Liver (tissue), 9 donors: ENCODE data around the gene ZNF419. TPM values are rescaled to one million over a fixed set of nuclear protein-coding genes. Genes with fewer than 3 reads are reported as not detected.
A peak's percentile ranks its signal among the peaks of the same experiment; 100 is the strongest.

ENCODE experiments used
- DNase-seq: peaks from one replicate; pipeline ENCODE4 v3.0.0-alpha.2; 2017; ENCODE audit warnings: low spot score
- H3K27ac ChIP-seq, 2 donors: one replicate each; pipeline ENCODE4 v1.7.0; 2013; ENCODE audit warnings: inconsistent platforms in 2 of 2, low read length in 2 of 2, control low read depth in 1 of 2, low read depth in 1 of 2, mild to moderate bottlenecking in 1 of 2
- H3K27me3 ChIP-seq, 4 donors: one replicate each; pipeline versions ENCODE4 v1.6.1 to v1.7.0; 2013; ENCODE audit warnings: low read length in 3 of 4, inconsistent platforms in 1 of 4, mild to moderate bottlenecking in 1 of 4, moderate library complexity in 1 of 4; ENCODE audit not compliant: control insufficient read depth in 4 of 4, insufficient read depth in 4 of 4
- H3K36me3 ChIP-seq, 4 donors: one replicate each; pipeline versions ENCODE4 v1.6.1 to v1.7.0; 2013; ENCODE audit warnings: low read length in 3 of 4, mild to moderate bottlenecking in 3 of 4, low read depth in 1 of 4, moderate library complexity in 1 of 4; ENCODE audit not compliant: control insufficient read depth in 4 of 4, insufficient read depth in 3 of 4
- H3K4me1 ChIP-seq, 4 donors: one replicate each; pipeline versions ENCODE4 v1.6.1 to v1.7.0; 2013; ENCODE audit warnings: low read length in 3 of 4, mild to moderate bottlenecking in 3 of 4, moderate library complexity in 1 of 4; ENCODE audit not compliant: control insufficient read depth in 4 of 4, insufficient read depth in 4 of 4
- H3K4me3 ChIP-seq, 3 donors: one replicate each; pipeline versions ENCODE4 v1.6.1 to v1.7.0; 2013; ENCODE audit warnings: low read length in 3 of 3, control low read depth in 1 of 3, low read depth in 1 of 3, mild to moderate bottlenecking in 1 of 3
- H3K9ac ChIP-seq, 2 donors: one replicate each; pipeline ENCODE4 v1.7.0; 2013; ENCODE audit warnings: low read length in 2 of 2, mild to moderate bottlenecking in 2 of 2, moderate library complexity in 2 of 2, control low read depth in 1 of 2, low read depth in 1 of 2
- H3K9me3 ChIP-seq, 4 donors: one replicate each; pipeline versions ENCODE4 v1.6.1 to v1.7.0; 2013; ENCODE audit warnings: low read length in 3 of 4; ENCODE audit not compliant: control insufficient read depth in 4 of 4
- ATF3 ChIP-seq: IDR thresholded peaks from 2 replicates; pipeline ENCODE4 v1.6.1; 2016; ENCODE audit warnings: antibody characterized with exemption
- CTCF ChIP-seq: fragments of 150-350 bp; IDR thresholded peaks from 2 replicates; pipeline ENCODE4 v1.5.1; 2017; ENCODE audit warnings: improper control_type of control experiment, low read depth, low read length; ENCODE audit not compliant: missing input control
- EGR1 ChIP-seq, 2 donors: IDR thresholded peaks; 2 replicates each; pipeline ENCODE4 v1.6.1; 2016 to 2018; ENCODE audit warnings: antibody characterized with exemption in 2 of 2, low read depth in 2 of 2
- FOXA1 ChIP-seq: IDR thresholded peaks from 2 replicates; pipeline ENCODE4 v1.6.1; 2016; ENCODE audit warnings: antibody characterized with exemption
- FOXA2 ChIP-seq: IDR thresholded peaks from 2 replicates; pipeline ENCODE4 v1.6.1; 2016; ENCODE audit warnings: antibody characterized with exemption
- GABPA ChIP-seq, 2 donors: IDR thresholded peaks in 1 of 2; conservative IDR thresholded peaks in 1 of 2; 2 replicates each; pipeline ENCODE4 v1.6.1; 2016; ENCODE audit warnings: antibody characterized with exemption in 2 of 2, mild to moderate bottlenecking in 1 of 2, moderate library complexity in 1 of 2
- HNF4A ChIP-seq, 2 donors: conservative IDR thresholded peaks; 2 replicates each; pipeline ENCODE4 v1.6.1; 2016; ENCODE audit warnings: antibody characterized with exemption in 2 of 2, mild to moderate bottlenecking in 2 of 2
- HNF4G ChIP-seq: IDR thresholded peaks from 2 replicates; pipeline ENCODE4 v1.6.1; 2016; ENCODE audit warnings: antibody characterized with exemption
- JUND ChIP-seq, 2 donors: IDR thresholded peaks; 2 replicates each; pipeline ENCODE4 v1.6.1; 2016; ENCODE audit warnings: antibody characterized with exemption in 2 of 2
- MAX ChIP-seq: IDR thresholded peaks from 2 replicates; pipeline ENCODE4 v1.6.1; 2016; ENCODE audit warnings: antibody characterized with exemption
- NR2F2 ChIP-seq: IDR thresholded peaks from 2 replicates; pipeline ENCODE4 v1.6.1; 2016; ENCODE audit warnings: antibody characterized with exemption
- RAD21 ChIP-seq, 2 donors: IDR thresholded peaks; 2 replicates each; pipeline ENCODE4 v1.6.1; 2016; ENCODE audit warnings: antibody characterized with exemption in 2 of 2, mild to moderate bottlenecking in 2 of 2
- REST ChIP-seq: IDR thresholded peaks from 2 replicates; pipeline ENCODE4 v1.6.1; 2016; ENCODE audit warnings: antibody characterized with exemption, mild to moderate bottlenecking
- RXRA ChIP-seq, 2 donors: IDR thresholded peaks; 2 replicates each; pipeline ENCODE4 v1.6.1; 2017 to 2018; ENCODE audit warnings: antibody characterized with exemption in 2 of 2, mild to moderate bottlenecking in 1 of 2
- SP1 ChIP-seq: IDR thresholded peaks from 2 replicates; pipeline ENCODE4 v1.6.1; 2018; ENCODE audit warnings: antibody characterized with exemption, mild to moderate bottlenecking
- TAF1 ChIP-seq: conservative IDR thresholded peaks from 2 replicates; pipeline ENCODE4 v1.6.1; 2016; ENCODE audit warnings: antibody characterized with exemption, mild to moderate bottlenecking
- YY1 ChIP-seq: IDR thresholded peaks from 2 replicates; pipeline ENCODE4 v1.6.1; 2016; ENCODE audit warnings: antibody characterized with exemption, mild to moderate bottlenecking
- ZBTB33 ChIP-seq: IDR thresholded peaks from 2 replicates; pipeline ENCODE4 v1.6.1; 2016; ENCODE audit warnings: antibody characterized with exemption
- WGBS: extraction: QIAGEN DNeasy Blood & Tissue Kit; methylation state at CpG from one replicate; pipeline ENCODE4 v1.1.7; 2013; 5-methylcytosine and 5-hydroxymethylcytosine counted together
- polyA plus RNA-seq, 2 donors: library from polyadenylated mRNA; stranded (reverse) in 1 of 2; unstranded in 1 of 2; fragments of 200-250 nt in 1 of 2; fragments of >200 nt in 1 of 2; fragmentation: Nextera tagmentation in 1 of 2; extraction: Ambion mirVana in 1 of 2; gene quantifications; one replicate each; pipeline versions ENCODE4 v1.2.1 to v1.2.3, GENCODE V29; 2013 to 2015
- total RNA-seq, 2 donors: library from RNA; depleted of rRNA; stranded (reverse); fragments of >200 nt; gene quantifications; one replicate each; pipeline ENCODE4 v1.2.3, GENCODE V29; 2014
- donor health status: healthy.
- donor health status: healthy.
- donor health status: healthy.
- donor health status: healthy.
- donor health status: healthy.

The ZNF419 gene
- total and polyA plus RNA-seq, 4 donors = 1.9 to 12.4 (median 3.7) TPM

GRCh38 chr19:57506163-57506562 lies 18.6 kb downstream of the ZNF419 start:
- Histone ChIP-seq H3K27ac (no peak overlapping the region), H3K9ac (no peak overlapping the region), H3K4me1 (no peaks in the 10 kb centered on the region), H3K9me3 (peaks cover 10 to 42% (median 39%) of the 10 kb centered on the region in 4 donors), H3K36me3 (peaks cover 13 to 41% (median 35%) of the 10 kb centered on the region in 4 donors), H3K4me3 (peak overlapping the region in 2 of 3 donors; percentile 36 to 60), H3K27me3 (no peaks in the 10 kb centered on the region)
- DNase-seq = no peak
- WGBS = 93% methylated on average over 4 of the region's 4 CpGs
- TF ChIP-seq CTCF = no peak
- no peak for TF ChIP-seq HNF4A (conservative IDR thresholded peaks at IDR 0.05)
- no peak for TF ChIP-seq YY1
- no peak for TF ChIP-seq MAX
- no peak for TF ChIP-seq NR2F2
- TF ChIP-seq GABPA (IDR thresholded peaks at IDR 0.05 in 1 of 2, conservative IDR thresholded peaks at IDR 0.05 in 1 of 2) = no peak
- no peak for TF ChIP-seq ATF3
- no peak for TF ChIP-seq SP1
- TF ChIP-seq JUND (IDR thresholded peaks at IDR 0.05) = no peak
- no peak for TF ChIP-seq EGR1 (IDR thresholded peaks at IDR 0.05; ENCODE audit: low read depth in 2 of 2)
- no peak for TF ChIP-seq ZBTB33
- no peak for TF ChIP-seq RAD21 (IDR thresholded peaks at IDR 0.05)
- TF ChIP-seq REST = no peak
- no peak for TF ChIP-seq TAF1
- no peak for TF ChIP-seq FOXA1
- no peak for TF ChIP-seq FOXA2
- no peak for TF ChIP-seq RXRA (IDR thresholded peaks at IDR 0.05)
- TF ChIP-seq HNF4G = no peak
